Smooth muscle cell (in vitro differentiated cells): Measurements from ENCODE around the gene STEAP1B. TPM values are rescaled to one million over a fixed set of nuclear protein-coding genes. Genes with fewer than 3 reads are reported as not detected.
A peak's percentile ranks its signal among the peaks of the same experiment; 100 is the strongest.
"Not testable (repeated sequence)": the region's sequence is repeated elsewhere in the genome, so short reads cannot be mapped to it uniquely, and the experiment has no call there.

ENCODE experiments used
- DNase-seq: peaks from one replicate; lab custom pipeline; 2025; ENCODE audit not compliant: unreplicated experiment; lab: John Stamatoyannopoulos, UW
- H2AFZ ChIP-seq: fragments of 200-600 bp; sonication (generic); 2 replicates; pipeline ENCODE4 v1.6.0; 2016; ENCODE audit warnings: antibody characterized with exemption, low read depth, mild to moderate bottlenecking
- H3F3A ChIP-seq: fragments of 200-600 bp; sonication (generic); 2 replicates; pipeline ENCODE4 v1.6.0; 2017; ENCODE audit warnings: antibody characterized with exemption, low read depth
- H3K27ac ChIP-seq: fragments of 200-600 bp; sonication (generic); 2 replicates; pipeline ENCODE4 v1.5.1; 2016; ENCODE audit warnings: low read depth, mild to moderate bottlenecking
- H3K27me3 ChIP-seq: fragments of 200-600 bp; sonication (generic); 2 replicates; pipeline ENCODE4 v1.6.1; 2016; ENCODE audit warnings: low read depth, mild to moderate bottlenecking
- H3K36me3 ChIP-seq: fragments of 200-600 bp; sonication (generic); 2 replicates; pipeline ENCODE4 v1.5.1; 2016; ENCODE audit warnings: low read depth
- H3K4me1 ChIP-seq: fragments of 200-600 bp; sonication (generic); 2 replicates; pipeline ENCODE4 v1.5.1; 2016; ENCODE audit warnings: low read depth
- H3K4me2 ChIP-seq: fragments of 200-600 bp; sonication (generic); 2 replicates; pipeline ENCODE4 v1.6.0; 2016; ENCODE audit warnings: mild to moderate bottlenecking
- H3K4me3 ChIP-seq: fragments of 200-600 bp; sonication (generic); 2 replicates; pipeline ENCODE4 v1.5.1; 2016; ENCODE audit warnings: mild to moderate bottlenecking
- H3K79me2 ChIP-seq: fragments of 200-600 bp; sonication (generic); 2 replicates; pipeline ENCODE4 v1.6.0; 2016; ENCODE audit warnings: low read depth, mild to moderate bottlenecking
- H3K9ac ChIP-seq: fragments of 200-600 bp; sonication (generic); 2 replicates; pipeline ENCODE4 v1.6.0; 2016; ENCODE audit warnings: low read depth
- H3K9me3 ChIP-seq: fragments of 200-600 bp; sonication (generic); replicated peaks from 2 replicates; pipeline ENCODE4 v1.5.1; 2016; ENCODE audit warnings: low read depth
- H4K20me1 ChIP-seq: fragments of 200-600 bp; sonication (generic); 2 replicates; pipeline ENCODE4 v1.6.0; 2016; ENCODE audit warnings: low read depth
- CTCF ChIP-seq: fragments of 200-600 bp; sonication (generic); IDR thresholded peaks from 2 replicates; pipeline ENCODE4 v1.5.1; 2017; ENCODE audit warnings: borderline replicate concordance, mild to moderate bottlenecking, antibody characterized with exemption; ENCODE audit not compliant: insufficient read depth, poor library complexity, severe bottlenecking
- WGBS: methylation state at CpG from one replicate; pipeline ENCODE4 v1.1.7; 2016; ENCODE audit warnings: low lambda C conversion rate; 5-methylcytosine and 5-hydroxymethylcytosine counted together
- polyA plus RNA-seq: library from polyadenylated mRNA; unstranded; fragments of >200 nt; fragmentation: Nextera tagmentation; extraction: Ambion mirVana; gene quantifications from 2 replicates; pipeline ENCODE4 v1.2.1, GENCODE V29; 2016
- total RNA-seq: library from RNA; depleted of rRNA; stranded (reverse); fragments of >200 nt; gene quantifications from 2 replicates; pipeline ENCODE4 v1.2.3, GENCODE V29; 2014

The STEAP1B gene
- total and polyA plus RNA-seq, 2 experiments from 2014 or later: 0.40 TPM; not detected in 1

- Histone ChIP-seq H3K79me2 (no peaks in the 10 kb centered on the region), H3K9ac (no peak overlapping the region), H3K4me1 (peaks cover 4% of the 10 kb centered on the region), H4K20me1 (no peaks in the 10 kb centered on the region), H3K9me3 (no peaks in the 10 kb centered on the region), H3K27ac (no peak overlapping the region), H3K27me3 (peaks cover 10% of the 10 kb centered on the region), H3K4me2 (no peak overlapping the region), H3F3A (no peaks in the 10 kb centered on the region), H3K4me3 (no peak overlapping the region), H3K36me3 (no peaks in the 10 kb centered on the region), H2AFZ (no peak overlapping the region)
- DNase-seq: no peak
- 67% methylated on average over 4 of the region's 4 CpGs for WGBS
- TF ChIP-seq CTCF: no peak
Measured at GRCh38 chr7:22452960-22453558, 46.9 kb downstream of the STEAP1B start.

GRCh38 chr7:22452142-22452959 is 47.6 kb downstream of the STEAP1B start:
- H3K4me3 ChIP-seq: peak overlapping the region; percentile 40
- peak; percentile 2 for DNase-seq
- H3K4me2 ChIP-seq: peak overlapping the region; percentile 78

GRCh38 chr7:22450013-22450412 is 50.0 kb downstream of the STEAP1B start:
- H3K4me1 ChIP-seq, H3K27me3 ChIP-seq, H3K79me2 ChIP-seq, H3K4me3 ChIP-seq, H4K20me1 ChIP-seq, H3K27ac ChIP-seq, DNase-seq, H3F3A ChIP-seq, H3K36me3 ChIP-seq, H3K9me3 ChIP-seq, H3K4me2 ChIP-seq, H3K9ac ChIP-seq, H2AFZ ChIP-seq: not testable (repeated sequence)

More at GRCh38 chr7:22452142-22452959, 47.6 kb downstream of the STEAP1B start:
- Histone ChIP-seq H3K9ac (no peak overlapping the region), H3K36me3 (no peaks in the 10 kb centered on the region), H4K20me1 (no peaks in the 10 kb centered on the region), H3K27ac (no peak overlapping the region), H3F3A (no peaks in the 10 kb centered on the region), H3K4me1 (peaks cover 4% of the 10 kb centered on the region), H3K27me3 (peaks cover 10% of the 10 kb centered on the region), H3K9me3 (no peaks in the 10 kb centered on the region), H3K79me2 (no peaks in the 10 kb centered on the region), H2AFZ (peak overlapping the region; percentile 85)
- WGBS: 17% methylated on average over 19 of the region's 19 CpGs
- peak; percentile 60 for TF ChIP-seq CTCF

GRCh38 chr7:22447762-22448161 is 52.2 kb downstream of the STEAP1B start:
- no peaks in the 10 kb centered on the region for H3K79me2 ChIP-seq
- H3K9ac ChIP-seq: no peak overlapping the region
- H3F3A ChIP-seq: no peaks in the 10 kb centered on the region
- no peak overlapping the region for H3K4me2 ChIP-seq
- no peak overlapping the region for H3K27ac ChIP-seq
- WGBS: 81% methylated on average over 3 of the region's 3 CpGs
- H2AFZ ChIP-seq: no peak overlapping the region
- DNase-seq: no peak
- TF ChIP-seq CTCF: no peak
- H3K4me1 ChIP-seq: peaks cover 4% of the 10 kb centered on the region
- H3K36me3 ChIP-seq: no peaks in the 10 kb centered on the region
- H3K27me3 ChIP-seq: peaks cover 5% of the 10 kb centered on the region
- H4K20me1 ChIP-seq: no peaks in the 10 kb centered on the region
- H3K9me3 ChIP-seq: no peaks in the 10 kb centered on the region
- H3K4me3 ChIP-seq: no peak overlapping the region
